ENCODE results near the gene ABO.

GRCh38 chr9:133260334-133261102, 14.5 kb downstream of the ABO start:
- TF ChIP-seq, protein P1, sequence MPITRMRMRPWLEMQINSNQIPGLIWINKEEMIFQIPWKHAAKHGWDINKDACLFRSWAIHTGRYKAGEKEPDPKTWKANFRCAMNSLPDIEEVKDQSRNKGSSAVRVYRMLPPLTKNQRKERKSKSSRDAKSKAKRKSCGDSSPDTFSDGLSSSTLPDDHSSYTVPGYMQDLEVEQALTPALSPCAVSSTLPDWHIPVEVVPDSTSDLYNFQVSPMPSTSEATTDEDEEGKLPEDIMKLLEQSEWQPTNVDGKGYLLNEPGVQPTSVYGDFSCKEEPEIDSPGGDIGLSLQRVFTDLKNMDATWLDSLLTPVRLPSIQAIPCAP (CRISPR knock-in tag; IDR thresholded peaks at IDR 0.05) = no peak
- TF ChIP-seq, protein P2, sequence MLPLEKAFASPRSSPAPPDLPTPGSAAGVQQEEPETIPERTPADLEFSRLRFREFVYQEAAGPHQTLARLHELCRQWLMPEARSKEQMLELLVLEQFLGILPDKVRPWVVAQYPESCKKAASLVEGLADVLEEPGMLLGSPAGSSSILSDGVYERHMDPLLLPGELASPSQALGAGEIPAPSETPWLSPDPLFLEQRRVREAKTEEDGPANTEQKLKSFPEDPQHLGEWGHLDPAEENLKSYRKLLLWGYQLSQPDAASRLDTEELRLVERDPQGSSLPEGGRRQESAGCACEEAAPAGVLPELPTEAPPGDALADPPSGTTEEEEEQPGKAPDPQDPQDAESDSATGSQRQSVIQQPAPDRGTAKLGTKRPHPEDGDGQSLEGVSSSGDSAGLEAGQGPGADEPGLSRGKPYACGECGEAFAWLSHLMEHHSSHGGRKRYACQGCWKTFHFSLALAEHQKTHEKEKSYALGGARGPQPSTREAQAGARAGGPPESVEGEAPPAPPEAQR (CRISPR knock-in tag; IDR thresholded peaks at IDR 0.05) = no peak
- TF ChIP-seq, protein P3, sequence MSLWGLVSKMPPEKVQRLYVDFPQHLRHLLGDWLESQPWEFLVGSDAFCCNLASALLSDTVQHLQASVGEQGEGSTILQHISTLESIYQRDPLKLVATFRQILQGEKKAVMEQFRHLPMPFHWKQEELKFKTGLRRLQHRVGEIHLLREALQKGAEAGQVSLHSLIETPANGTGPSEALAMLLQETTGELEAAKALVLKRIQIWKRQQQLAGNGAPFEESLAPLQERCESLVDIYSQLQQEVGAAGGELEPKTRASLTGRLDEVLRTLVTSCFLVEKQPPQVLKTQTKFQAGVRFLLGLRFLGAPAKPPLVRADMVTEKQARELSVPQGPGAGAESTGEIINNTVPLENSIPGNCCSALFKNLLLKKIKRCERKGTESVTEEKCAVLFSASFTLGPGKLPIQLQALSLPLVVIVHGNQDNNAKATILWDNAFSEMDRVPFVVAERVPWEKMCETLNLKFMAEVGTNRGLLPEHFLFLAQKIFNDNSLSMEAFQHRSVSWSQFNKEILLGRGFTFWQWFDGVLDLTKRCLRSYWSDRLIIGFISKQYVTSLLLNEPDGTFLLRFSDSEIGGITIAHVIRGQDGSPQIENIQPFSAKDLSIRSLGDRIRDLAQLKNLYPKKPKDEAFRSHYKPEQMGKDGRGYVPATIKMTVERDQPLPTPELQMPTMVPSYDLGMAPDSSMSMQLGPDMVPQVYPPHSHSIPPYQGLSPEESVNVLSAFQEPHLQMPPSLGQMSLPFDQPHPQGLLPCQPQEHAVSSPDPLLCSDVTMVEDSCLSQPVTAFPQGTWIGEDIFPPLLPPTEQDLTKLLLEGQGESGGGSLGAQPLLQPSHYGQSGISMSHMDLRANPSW (CRISPR knock-in tag; conservative IDR thresholded peaks at IDR 0.05; ENCODE audit: low read depth) = no peak
- TF ChIP-seq, protein P4, sequence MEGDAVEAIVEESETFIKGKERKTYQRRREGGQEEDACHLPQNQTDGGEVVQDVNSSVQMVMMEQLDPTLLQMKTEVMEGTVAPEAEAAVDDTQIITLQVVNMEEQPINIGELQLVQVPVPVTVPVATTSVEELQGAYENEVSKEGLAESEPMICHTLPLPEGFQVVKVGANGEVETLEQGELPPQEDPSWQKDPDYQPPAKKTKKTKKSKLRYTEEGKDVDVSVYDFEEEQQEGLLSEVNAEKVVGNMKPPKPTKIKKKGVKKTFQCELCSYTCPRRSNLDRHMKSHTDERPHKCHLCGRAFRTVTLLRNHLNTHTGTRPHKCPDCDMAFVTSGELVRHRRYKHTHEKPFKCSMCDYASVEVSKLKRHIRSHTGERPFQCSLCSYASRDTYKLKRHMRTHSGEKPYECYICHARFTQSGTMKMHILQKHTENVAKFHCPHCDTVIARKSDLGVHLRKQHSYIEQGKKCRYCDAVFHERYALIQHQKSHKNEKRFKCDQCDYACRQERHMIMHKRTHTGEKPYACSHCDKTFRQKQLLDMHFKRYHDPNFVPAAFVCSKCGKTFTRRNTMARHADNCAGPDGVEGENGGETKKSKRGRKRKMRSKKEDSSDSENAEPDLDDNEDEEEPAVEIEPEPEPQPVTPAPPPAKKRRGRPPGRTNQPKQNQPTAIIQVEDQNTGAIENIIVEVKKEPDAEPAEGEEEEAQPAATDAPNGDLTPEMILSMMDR (IDR thresholded peaks at IDR 0.05) = no peak
- no peak for TF ChIP-seq JUN (CRISPR knock-in tag; IDR thresholded peaks at IDR 0.05)
- TF ChIP-seq, protein P5, sequence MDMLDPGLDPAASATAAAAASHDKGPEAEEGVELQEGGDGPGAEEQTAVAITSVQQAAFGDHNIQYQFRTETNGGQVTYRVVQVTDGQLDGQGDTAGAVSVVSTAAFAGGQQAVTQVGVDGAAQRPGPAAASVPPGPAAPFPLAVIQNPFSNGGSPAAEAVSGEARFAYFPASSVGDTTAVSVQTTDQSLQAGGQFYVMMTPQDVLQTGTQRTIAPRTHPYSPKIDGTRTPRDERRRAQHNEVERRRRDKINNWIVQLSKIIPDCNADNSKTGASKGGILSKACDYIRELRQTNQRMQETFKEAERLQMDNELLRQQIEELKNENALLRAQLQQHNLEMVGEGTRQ (CRISPR knock-in tag; IDR thresholded peaks at IDR 0.05) = no peak
- TF ChIP-seq ZNF317 (CRISPR knock-in tag; IDR thresholded peaks at IDR 0.05; ENCODE audit: borderline replicate concordance, low read depth) = no peak
- no peak for TF ChIP-seq HMGA2 (CRISPR knock-in tag; IDR thresholded peaks at IDR 0.05)
- TF ChIP-seq, protein P6, sequence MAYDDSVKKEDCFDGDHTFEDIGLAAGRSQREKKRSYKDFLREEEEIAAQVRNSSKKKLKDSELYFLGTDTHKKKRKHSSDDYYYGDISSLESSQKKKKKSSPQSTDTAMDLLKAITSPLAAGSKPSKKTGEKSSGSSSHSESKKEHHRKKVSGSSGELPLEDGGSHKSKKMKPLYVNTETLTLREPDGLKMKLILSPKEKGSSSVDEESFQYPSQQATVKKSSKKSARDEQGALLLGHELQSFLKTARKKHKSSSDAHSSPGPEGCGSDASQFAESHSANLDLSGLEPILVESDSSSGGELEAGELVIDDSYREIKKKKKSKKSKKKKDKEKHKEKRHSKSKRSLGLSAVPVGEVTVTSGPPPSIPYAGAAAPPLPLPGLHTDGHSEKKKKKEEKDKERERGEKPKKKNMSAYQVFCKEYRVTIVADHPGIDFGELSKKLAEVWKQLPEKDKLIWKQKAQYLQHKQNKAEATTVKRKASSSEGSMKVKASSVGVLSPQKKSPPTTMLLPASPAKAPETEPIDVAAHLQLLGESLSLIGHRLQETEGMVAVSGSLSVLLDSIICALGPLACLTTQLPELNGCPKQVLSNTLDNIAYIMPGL (CRISPR knock-in tag; IDR thresholded peaks at IDR 0.05) = no peak
- no peak for TF ChIP-seq NFE2L1 (CRISPR knock-in tag; IDR thresholded peaks at IDR 0.05)
- no peak for TF ChIP-seq SMAD4 (CRISPR knock-in tag; IDR thresholded peaks at IDR 0.05)
- no peak for TF ChIP-seq MAX (CRISPR knock-in tag; IDR thresholded peaks at IDR 0.05)
- TF ChIP-seq NFYB (CRISPR knock-in tag; conservative IDR thresholded peaks at IDR 0.05; ENCODE audit: low read depth) = no peak
- TF ChIP-seq FOXP1 (CRISPR knock-in tag; IDR thresholded peaks at IDR 0.05; ENCODE audit: borderline replicate concordance) = no peak

All from WTC11 (cell line).